ENCODE measurements around the gene TOMT.

GRCh38 chr11:72155751-72156150, 50.0 kb downstream of the TOMT start:
- no peak for TF ChIP-seq EZH2 (IDR thresholded peaks at IDR 0.05; ENCODE audit: insufficient read depth, poor library complexity, severe bottlenecking)
- no peak for TF ChIP-seq EZH2phosphoT487 (IDR thresholded peaks at IDR 0.05; ENCODE audit: insufficient read depth, low read depth)

All from GM23248 (cell line).